HepG2 (cell line): ENCODE measurements around the gene MRPL38. TPM values are rescaled to one million over a fixed set of nuclear protein-coding genes. Genes with fewer than 3 reads are reported as not detected.
A peak's percentile ranks its signal among the peaks of the same experiment; 100 is the strongest.

ENCODE experiments used
- AKAP8 ChIP-seq: sonication (generic); formaldehyde crosslinking; IDR thresholded peaks from 2 replicates; pipeline ENCODE4 v1.5.1; 2020; ENCODE audit warnings: mild to moderate bottlenecking, missing genetic modification reagents
- ESRRA ChIP-seq: sonication (generic); formaldehyde crosslinking; IDR thresholded peaks from 2 replicates; pipeline ENCODE4 v1.5.1; 2020; ENCODE audit warnings: mild to moderate bottlenecking, low read depth, missing genetic modification reagents
- GATAD2A ChIP-seq: IDR thresholded peaks from 2 replicates; pipeline ENCODE4 v1.6.1; 2016
- HNRNPH1 ChIP-seq: fragments of 200-400 bp; formaldehyde crosslinking; optimal IDR thresholded peaks from 2 replicates; pipeline ENCODE3; 2017; ENCODE audit warnings: mild to moderate bottlenecking, low read depth, low read length
- JUNB ChIP-seq: sonication (generic); formaldehyde crosslinking; IDR thresholded peaks from 2 replicates; pipeline ENCODE4 v1.8.0; 2022; ENCODE audit warnings: missing genetic modification reagents, mild to moderate bottlenecking, borderline replicate concordance
- MXD4 ChIP-seq: IDR thresholded peaks from 2 replicates; pipeline ENCODE4 v1.6.1; 2016; ENCODE audit warnings: mild to moderate bottlenecking, missing biosample characterization, missing genetic modification reagents
- NR2F6 ChIP-seq, 2 experiments: IDR thresholded peaks; 2 replicates each; pipeline ENCODE4 v1.6.1; 2016; ENCODE audit warnings: antibody characterized with exemption in 1 of 2, mild to moderate bottlenecking in 1 of 2
- RCOR2 ChIP-seq: IDR thresholded peaks from 2 replicates; pipeline ENCODE4 v1.6.1; 2016; ENCODE audit warnings: missing biosample characterization, missing genetic modification reagents
- SRF ChIP-seq: IDR thresholded peaks from 2 replicates; pipeline ENCODE4 v1.6.1; 2011; ENCODE audit warnings: mild to moderate bottlenecking, low read depth, low read length, moderate library complexity
- THAP11 ChIP-seq: IDR thresholded peaks from 2 replicates; pipeline ENCODE4 v1.6.1; 2016; ENCODE audit warnings: missing biosample characterization, missing genetic modification reagents
- ZBTB34 ChIP-seq: sonication (generic); formaldehyde crosslinking; IDR thresholded peaks from 2 replicates; pipeline ENCODE4 v1.8.0; 2022; ENCODE audit warnings: mild to moderate bottlenecking, missing genetic modification reagents
- ZGPAT ChIP-seq: IDR thresholded peaks from 2 replicates; pipeline ENCODE4 v1.6.1; 2016; ENCODE audit warnings: mild to moderate bottlenecking
- ZNF138 ChIP-seq: sonication (generic); formaldehyde crosslinking; IDR thresholded peaks from 2 replicates; pipeline ENCODE4 v1.5.0; 2020; ENCODE audit warnings: mild to moderate bottlenecking, low read depth, missing genetic modification reagents
- ZNF383 ChIP-seq: sonication (generic); formaldehyde crosslinking; IDR thresholded peaks from 2 replicates; pipeline ENCODE4 v1.4.0; 2020; ENCODE audit warnings: missing genetic modification reagents, mild to moderate bottlenecking, borderline replicate concordance
- ZNF44 ChIP-seq: sonication (generic); formaldehyde crosslinking; IDR thresholded peaks from 2 replicates; pipeline ENCODE4 v1.5.1; 2020; ENCODE audit warnings: mild to moderate bottlenecking, missing genetic modification reagents
- ZNF749 ChIP-seq: sonication (generic); formaldehyde crosslinking; IDR thresholded peaks from 2 replicates; pipeline ENCODE4 v1.8.0; 2022; ENCODE audit warnings: mild to moderate bottlenecking, missing genetic modification reagents, moderate library complexity, borderline replicate concordance
- polyA plus RNA-seq, 8 experiments: library from polyadenylated mRNA; depleted of rRNA in 3 of 8; stranded (reverse) in 7 of 8; unstranded in 1 of 8; fragments of >200 nt; fragmentation: Illumina TruSeq in 4 of 8; extraction: Trizol in 4 of 8; gene quantifications; 2 replicates each; pipeline versions ENCODE4 v1.2.1 to v1.2.3, GENCODE V29; 2011 to 2016; ENCODE audit warnings: low read depth in 4 of 8, missing spikeins in 1 of 8, mixed read lengths in 1 of 8; ENCODE audit not compliant: insufficient read depth in 1 of 8
- total RNA-seq, 5 experiments: library from RNA; depleted of rRNA; stranded (reverse); fragments of >200 nt; fragmentation: Illumina TruSeq; extraction: Trizol; gene quantifications; 2 replicates each; pipeline ENCODE4 v1.2.3, GENCODE V29; 2016; ENCODE audit warnings: low read depth in 1 of 5
- TF ChIP-seq, protein P1 (sequence below): IDR thresholded peaks from 2 replicates; pipeline ENCODE4 v1.6.1; 2016; ENCODE audit warnings: mild to moderate bottlenecking, missing biosample characterization, missing genetic modification reagents
- TF ChIP-seq, protein P2 (sequence below): sonication (generic); formaldehyde crosslinking; IDR thresholded peaks from 2 replicates; pipeline ENCODE4 v1.4.0; 2020; ENCODE audit warnings: missing genetic modification reagents

The MRPL38 gene
- total and polyA plus RNA-seq, 2 of the 13 experiments (the other 11 are each of a cell fraction or from before 2014, with no cell fraction given) = 83.7 to 125 TPM

GRCh38 chr17:75876938-75877751, 27.5 kb downstream of the MRPL38 start (continued):
- TF ChIP-seq THAP11 (CRISPR knock-in tag) (peak; percentile 26; the same call in 1 of the 2 replicates), HNRNPH1 (peak; percentile 39), ZNF383 (no peak), AKAP8 (no peak), ZNF138 (CRISPR knock-in tag) (0 out of 2 replicates have a peak, but pooled peaks have one; percentile 20), RCOR2 (no peak), ZGPAT (CRISPR knock-in tag) (0 out of 2 replicates have a peak, but pooled peaks have one; percentile 24), ZBTB34 (CRISPR knock-in tag) (0 out of 2 replicates have a peak, but pooled peaks have one; percentile 19), SRF (no peak), NR2F6 (IDR thresholded peaks at IDR 0.05) (no peak), NR2F6 (CRISPR knock-in tag; IDR thresholded peaks at IDR 0.05) (peak; percentile 41; the same call in 1 of the 2 replicates), MXD4 (CRISPR knock-in tag) (0 out of 2 replicates have a peak, but pooled peaks have one; percentile 4), ZNF749 (CRISPR knock-in tag) (no peak), ESRRA (CRISPR knock-in tag) (no peak; the same call in 1 of the 2 replicates), ZNF44 (CRISPR knock-in tag) (no peak), JUNB (CRISPR knock-in tag) (no peak; the same call in 1 of the 2 replicates), GATAD2A (no peak)
- TF ChIP-seq, protein P1, sequence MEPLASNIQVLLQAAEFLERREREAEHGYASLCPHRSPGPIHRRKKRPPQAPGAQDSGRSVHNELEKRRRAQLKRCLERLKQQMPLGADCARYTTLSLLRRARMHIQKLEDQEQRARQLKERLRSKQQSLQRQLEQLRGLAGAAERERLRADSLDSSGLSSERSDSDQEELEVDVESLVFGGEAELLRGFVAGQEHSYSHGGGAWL (CRISPR knock-in tag) = no peak
- TF ChIP-seq, protein P2, sequence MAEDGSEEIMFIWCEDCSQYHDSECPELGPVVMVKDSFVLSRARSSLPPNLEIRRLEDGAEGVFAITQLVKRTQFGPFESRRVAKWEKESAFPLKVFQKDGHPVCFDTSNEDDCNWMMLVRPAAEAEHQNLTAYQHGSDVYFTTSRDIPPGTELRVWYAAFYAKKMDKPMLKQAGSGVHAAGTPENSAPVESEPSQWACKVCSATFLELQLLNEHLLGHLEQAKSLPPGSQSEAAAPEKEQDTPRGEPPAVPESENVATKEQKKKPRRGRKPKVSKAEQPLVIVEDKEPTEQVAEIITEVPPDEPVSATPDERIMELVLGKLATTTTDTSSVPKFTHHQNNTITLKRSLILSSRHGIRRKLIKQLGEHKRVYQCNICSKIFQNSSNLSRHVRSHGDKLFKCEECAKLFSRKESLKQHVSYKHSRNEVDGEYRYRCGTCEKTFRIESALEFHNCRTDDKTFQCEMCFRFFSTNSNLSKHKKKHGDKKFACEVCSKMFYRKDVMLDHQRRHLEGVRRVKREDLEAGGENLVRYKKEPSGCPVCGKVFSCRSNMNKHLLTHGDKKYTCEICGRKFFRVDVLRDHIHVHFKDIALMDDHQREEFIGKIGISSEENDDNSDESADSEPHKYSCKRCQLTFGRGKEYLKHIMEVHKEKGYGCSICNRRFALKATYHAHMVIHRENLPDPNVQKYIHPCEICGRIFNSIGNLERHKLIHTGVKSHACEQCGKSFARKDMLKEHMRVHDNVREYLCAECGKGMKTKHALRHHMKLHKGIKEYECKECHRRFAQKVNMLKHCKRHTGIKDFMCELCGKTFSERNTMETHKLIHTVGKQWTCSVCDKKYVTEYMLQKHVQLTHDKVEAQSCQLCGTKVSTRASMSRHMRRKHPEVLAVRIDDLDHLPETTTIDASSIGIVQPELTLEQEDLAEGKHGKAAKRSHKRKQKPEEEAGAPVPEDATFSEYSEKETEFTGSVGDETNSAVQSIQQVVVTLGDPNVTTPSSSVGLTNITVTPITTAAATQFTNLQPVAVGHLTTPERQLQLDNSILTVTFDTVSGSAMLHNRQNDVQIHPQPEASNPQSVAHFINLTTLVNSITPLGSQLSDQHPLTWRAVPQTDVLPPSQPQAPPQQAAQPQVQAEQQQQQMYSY (CRISPR knock-in tag) = no peak
